Activated CD4-positive, CD25-positive, alpha-beta regulatory T cell treated with anti-CD3 and anti-CD28 coated beads, Interleukin-2, amount 50 U/mL, for 24 hours (primary cell): ENCODE data around the gene CXCL8.

ENCODE experiments used
- ATAC-seq, 2 donors: fragments of 150-1000 bp; cut with Tn5 transposase; one replicate each; pipeline ENCODE4 v1.10.0; 2021; ENCODE audit warnings: mild to moderate bottlenecking in 1 of 2, moderate library complexity in 1 of 2

Gene CXCL8

GRCh38 chr4:73718375-73719373 is 21.7 kb upstream of the CXCL8 start:
- ATAC-seq: peak in 1 of 2 donors; percentile 30

GRCh38 chr4:73721435-73721834 is 18.9 kb upstream of the CXCL8 start:
- no peak for ATAC-seq

DNA sequence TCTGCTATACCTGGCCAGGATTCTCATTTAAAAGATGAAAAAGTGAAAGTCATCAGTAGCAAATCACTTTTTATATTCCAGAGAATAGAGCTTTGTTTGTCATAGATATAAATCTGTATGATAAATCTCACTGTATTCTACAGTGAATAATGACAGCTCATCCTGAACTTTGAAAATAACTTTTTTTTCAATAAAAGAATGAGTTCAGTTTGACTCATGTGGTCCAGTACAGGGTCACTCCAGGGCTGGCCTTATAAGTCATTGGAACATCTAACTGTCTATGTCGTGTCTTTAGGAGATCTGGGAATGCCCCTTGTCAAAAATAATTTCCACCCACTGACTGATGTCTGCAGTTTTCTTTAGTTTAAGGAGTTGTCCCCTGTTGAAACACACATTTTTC is 18.5 kb upstream of the CXCL8 start:
- ATAC-seq: no peak

DNA sequence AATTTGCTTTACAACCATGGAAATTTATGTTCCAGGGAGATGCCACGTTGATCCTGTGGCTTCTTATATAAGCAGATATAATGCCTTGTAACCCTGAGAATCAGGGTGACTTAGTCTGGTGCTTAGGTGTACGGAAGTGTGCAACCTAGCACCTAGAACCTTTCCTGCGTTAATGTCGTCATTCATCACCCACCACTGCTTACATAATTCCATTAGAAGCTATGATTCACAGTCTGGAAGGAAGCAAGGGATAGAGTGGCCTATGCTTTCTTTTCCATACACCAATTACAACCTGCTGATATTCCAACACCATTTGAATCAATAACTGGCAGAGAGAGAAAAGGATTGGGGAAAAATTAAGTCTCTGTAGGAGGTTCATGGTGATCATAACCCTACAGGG is 17.3 kb upstream of the CXCL8 start:
- no peak for ATAC-seq

GRCh38 chr4:73723928-73724327 is 16.4 kb upstream of the CXCL8 start:
- no peak for ATAC-seq

DNA sequence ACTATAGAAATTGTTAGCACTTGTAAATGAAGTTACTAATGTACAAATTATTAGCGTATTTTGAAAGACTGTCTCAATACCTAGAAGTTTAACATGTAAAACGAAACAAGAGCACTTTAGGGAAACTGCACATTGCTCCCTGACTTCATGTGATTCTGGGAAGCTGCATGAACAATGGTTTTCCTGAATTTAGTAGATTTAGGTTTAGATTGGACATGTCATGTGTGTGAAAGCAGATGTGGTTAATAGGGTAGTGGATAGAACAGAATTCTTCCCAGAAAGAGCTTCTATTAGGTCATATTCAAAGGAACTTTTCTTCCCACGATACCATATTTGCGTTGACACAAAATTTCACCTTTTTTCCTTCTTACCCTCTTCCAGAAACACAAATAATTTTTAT is 14.9 kb upstream of the CXCL8 start:
- ATAC-seq: no peak

DNA sequence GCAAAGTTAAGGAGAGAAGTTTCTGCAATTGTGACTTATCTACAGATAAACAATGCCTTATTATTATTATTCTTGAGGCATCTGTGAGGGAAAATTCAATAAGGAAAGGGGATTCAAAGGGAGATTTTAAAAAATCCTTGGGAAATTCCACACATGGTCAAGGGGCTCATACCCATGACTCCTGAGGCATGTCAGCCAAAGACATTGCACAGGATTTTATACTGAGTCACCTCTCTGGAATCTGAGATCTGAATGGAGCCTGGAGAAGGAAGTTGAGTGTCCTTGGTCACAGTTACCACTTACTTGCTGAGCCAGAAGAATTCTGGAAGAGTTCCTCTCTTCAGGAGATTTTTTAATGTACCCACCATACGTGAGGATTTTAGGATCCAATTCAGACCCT is 14.4 kb upstream of the CXCL8 start:
- no peak for ATAC-seq

GRCh38 chr4:73727685-73728084 is 12.7 kb upstream of the CXCL8 start:
- ATAC-seq: no peak

DNA sequence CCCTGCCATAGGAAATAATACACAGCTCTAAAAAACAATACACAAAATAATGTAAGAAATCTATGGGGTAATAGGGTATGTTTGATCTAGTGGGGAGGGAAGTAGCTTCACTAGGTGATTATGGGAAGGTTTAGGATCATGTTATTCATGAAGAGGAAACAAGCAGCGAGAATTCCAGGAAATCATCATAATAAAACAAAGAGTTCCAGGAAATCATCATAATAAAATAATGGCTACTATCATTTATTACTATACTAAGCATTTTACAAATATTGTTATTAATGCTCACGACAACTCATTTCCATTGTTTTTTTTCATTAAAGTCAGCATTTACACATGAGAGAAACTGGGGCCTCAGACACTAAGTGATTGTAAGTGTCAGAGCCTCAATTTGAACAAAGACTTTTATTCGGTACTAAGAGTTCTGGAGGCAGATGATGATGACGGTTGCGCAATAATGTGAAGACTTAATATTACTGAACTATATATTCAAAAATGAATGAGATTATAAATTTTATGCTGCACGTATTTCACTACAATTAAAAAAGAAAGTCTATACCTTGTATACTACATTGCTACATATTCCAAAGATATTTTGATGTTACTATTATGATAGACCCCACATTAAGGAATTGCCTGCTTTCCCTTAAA is 12.2 kb upstream of the CXCL8 start:
- no peak for ATAC-seq

DNA sequence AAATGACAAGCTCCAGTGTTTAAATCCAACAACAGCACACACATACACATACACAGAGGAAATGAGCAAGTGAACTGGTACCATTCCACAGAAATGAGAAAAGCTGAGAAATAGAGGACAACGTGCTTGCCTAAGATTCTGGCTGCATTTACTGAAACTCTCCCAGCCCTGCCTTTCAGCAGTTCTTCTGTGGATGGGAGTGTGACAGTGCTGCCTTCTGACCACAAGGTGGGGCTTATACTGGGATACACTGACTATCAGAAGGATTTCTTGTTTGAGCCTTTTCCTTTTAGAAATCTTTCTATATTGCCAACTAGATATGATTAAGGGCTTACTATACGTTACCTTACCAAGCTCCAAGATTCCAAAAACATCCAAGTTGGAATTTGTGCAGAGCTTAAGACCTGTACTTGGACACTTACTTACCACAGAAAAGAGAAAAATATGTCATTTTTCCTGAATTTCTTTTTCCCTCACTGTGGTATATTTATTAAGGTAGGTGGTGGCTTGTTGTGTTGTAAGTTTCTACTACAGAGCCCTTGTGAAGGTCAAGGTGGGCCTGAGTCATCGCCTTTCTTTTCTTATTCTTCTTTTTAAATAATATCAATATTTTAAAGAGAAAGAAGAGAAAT is 10.7 kb upstream of the CXCL8 start:
- no peak for ATAC-seq

- ATAC-seq: no peak
Measured at GRCh38 chr4:73730292-73730691, 10.1 kb upstream of the CXCL8 start.

DNA sequence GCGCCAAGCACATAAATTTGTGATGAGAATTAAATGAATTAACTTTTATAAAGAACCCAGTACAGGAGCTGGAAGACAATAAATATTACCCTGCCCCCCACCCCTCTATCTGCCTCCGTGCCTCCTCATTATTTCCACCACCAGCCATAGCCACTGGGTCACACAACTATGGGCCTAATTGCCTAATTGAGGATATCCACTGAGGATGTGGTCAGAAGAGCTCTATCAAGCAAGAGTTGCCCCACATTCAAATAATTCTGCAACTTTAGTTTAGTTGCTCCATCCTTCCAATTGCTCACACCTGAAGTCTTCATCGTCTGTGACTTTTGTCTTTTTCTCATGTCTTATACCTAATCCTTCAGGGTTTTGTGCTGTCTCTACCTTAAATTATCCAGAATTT is 9.5 kb upstream of the CXCL8 start:
- ATAC-seq: no peak

DNA sequence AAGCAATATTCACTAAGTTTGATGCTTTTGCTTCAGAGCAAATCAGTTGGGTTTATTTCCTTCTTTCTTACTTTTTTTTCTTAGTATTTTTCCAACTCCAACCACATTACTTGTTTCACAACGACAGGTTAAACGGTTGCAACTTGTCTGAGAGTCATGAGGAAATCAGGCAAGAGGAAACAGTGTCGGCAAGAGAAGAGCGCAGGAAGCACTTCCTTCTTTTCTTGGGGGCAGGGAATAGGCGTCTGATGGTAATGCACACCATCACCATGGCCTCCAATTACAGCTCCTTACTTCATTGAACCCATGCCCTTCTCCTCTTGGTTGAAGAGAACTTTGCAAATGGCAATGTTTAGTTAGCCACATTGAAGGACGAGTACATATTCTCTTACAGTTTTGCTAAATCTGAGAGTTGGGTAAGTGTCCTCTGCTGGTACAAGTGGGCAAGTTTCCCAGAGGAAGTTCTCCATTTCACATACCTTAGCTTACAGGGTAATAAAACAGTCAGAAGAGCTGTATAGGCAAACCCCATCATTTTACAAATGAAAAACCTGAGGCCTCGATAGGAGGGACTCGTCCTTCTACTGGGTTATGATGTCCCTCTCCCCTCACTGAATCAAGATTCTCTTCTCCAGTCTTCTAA is 8.3 kb upstream of the CXCL8 start:
- no peak for ATAC-seq

DNA sequence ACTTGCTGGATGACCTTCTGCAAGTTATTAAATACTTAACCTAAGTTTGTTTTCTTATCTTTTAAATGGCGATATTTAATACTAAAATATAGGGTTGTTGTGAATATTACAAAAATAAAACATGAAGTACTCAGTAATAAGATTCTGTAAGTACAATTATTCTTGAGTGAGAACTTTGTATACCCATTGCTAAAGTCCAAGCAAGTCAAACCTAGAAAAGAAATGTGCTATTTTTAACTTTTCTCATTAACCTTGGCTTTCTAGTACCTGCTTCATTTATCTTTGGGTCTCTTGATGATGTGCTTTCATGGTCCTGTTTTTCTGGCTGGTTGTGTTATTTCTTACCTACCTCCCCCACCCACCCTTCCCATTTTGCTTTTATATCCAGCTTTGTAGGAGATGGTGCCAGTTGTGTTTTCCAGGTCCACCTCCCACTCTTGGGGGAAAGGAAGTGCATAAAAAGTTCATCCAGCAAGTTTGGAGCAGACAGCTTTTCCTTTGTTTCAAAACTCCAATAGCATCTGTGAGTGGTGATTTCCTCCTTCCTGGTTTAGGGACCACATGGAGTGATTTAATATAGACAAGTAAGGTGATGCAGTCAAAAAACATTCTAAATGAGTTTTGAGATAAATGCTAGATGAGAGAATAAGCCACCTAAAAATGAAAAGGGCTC is 7.5 kb upstream of the CXCL8 start:
- ATAC-seq: no peak

GRCh38 chr4:73734530-73735001 is 5.8 kb upstream of the CXCL8 start:
- no peak for ATAC-seq

DNA sequence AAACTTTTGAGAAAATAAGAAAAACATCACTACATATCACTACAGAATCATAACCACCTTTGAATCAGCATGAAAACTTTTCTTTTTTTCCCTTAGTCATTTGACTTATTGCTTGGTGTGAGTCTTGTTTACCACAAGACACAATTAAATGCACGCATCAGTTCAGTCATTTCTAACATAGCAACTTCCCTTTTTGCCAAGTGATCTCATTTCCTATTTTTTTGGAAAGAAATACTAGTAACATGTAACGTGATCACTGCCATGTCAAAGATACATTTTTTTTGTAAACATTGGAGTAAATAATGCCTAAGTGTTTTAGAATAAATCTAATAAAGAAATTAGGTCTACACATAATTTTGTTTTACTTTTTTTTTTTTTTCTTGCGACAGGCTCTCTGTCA is 5.1 kb upstream of the CXCL8 start:
- ATAC-seq: no peak

DNA sequence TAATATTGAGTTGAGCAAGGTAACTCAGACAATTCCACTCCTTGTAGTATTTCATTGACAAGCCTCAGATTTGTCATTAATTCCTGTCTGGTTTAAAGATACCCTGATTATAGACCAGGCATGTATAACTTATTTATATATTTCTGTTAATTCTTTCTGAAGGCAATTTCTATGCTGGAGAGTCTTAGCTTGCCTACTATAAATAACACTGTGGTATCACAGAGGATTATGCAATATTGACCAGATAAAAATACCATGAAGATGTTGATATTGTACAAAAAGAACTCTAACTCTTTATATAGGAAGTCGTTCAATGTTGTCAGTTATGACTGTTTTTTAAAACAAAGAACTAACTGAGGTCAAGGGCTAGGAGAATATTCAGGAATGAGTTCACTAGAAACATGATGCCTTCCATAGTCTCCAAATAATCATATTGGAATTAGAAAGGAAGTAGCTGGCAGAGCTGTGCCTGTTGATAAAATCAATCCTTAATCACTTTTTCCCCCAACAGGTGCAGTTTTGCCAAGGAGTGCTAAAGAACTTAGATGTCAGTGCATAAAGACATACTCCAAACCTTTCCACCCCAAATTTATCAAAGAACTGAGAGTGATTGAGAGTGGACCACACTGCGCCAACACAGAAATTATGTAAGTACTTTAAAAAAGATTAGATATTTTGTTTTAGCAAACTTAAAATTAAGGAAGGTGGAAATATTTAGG is 821 bp downstream of the CXCL8 start:
- no peak for ATAC-seq

DNA sequence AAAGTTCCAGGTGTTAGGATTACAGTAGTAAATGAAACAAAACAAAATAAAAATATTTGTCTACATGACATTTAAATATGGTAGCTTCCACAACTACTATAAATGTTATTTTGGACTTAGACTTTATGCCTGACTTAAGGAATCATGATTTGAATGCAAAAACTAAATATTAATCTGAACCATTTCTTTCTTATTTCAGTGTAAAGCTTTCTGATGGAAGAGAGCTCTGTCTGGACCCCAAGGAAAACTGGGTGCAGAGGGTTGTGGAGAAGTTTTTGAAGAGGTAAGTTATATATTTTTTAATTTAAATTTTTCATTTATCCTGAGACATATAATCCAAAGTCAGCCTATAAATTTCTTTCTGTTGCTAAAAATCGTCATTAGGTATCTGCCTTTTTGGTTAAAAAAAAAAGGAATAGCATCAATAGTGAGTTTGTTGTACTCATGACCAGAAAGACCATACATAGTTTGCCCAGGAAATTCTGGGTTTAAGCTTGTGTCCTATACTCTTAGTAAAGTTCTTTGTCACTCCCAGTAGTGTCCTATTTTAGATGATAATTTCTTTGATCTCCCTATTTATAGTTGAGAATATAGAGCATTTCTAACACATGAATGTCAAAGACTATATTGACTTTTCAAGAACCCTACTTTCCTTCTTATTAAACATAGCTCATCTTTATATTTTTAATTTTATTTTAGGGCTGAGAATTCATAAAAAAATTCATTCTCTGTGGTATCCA is 1.6 kb downstream of the CXCL8 start:
- ATAC-seq: no peak

GRCh38 chr4:73742490-73743160 is 2.3 kb downstream of the CXCL8 start:
- no peak for ATAC-seq

GRCh38 chr4:73743281-73743680 is 2.9 kb downstream of the CXCL8 start:
- ATAC-seq: no peak
